K562 (cell line): Measurements from ENCODE around the gene SPATA31A5.
"Not testable (repeated sequence)": the region's sequence is repeated elsewhere in the genome, so short reads cannot be mapped to it uniquely, and the experiment has no call there.

Experiments
- ARNT ChIP-seq, 2 experiments: fragments of 450-650 bp; IDR thresholded peaks; 2 replicates each; pipeline ENCODE4 v1.6.1; 2016; ENCODE audit warnings: mild to moderate bottlenecking in 1 of 2
- DPF2 ChIP-seq: fragments of 450-650 bp; IDR thresholded peaks from 2 replicates; pipeline ENCODE4 v1.6.1; 2016
- GABPB1 ChIP-seq: sonication (generic); formaldehyde crosslinking; IDR thresholded peaks from 2 replicates; pipeline ENCODE4 v1.8.0; 2022; ENCODE audit warnings: mild to moderate bottlenecking, missing genetic modification reagents
- NONO ChIP-seq, 2 experiments: fragments of 200-400 bp in 1 of 2; fragments of 450-650 bp in 1 of 2; formaldehyde crosslinking in 1 of 2; IDR thresholded peaks; 2 replicates each; pipeline ENCODE4 v1.6.1; 2017; ENCODE audit warnings: low read depth in 2 of 2, mild to moderate bottlenecking in 2 of 2, moderate library complexity in 2 of 2, low read length in 1 of 2
- TBL1XR1 ChIP-seq, 2 experiments: IDR thresholded peaks; 2 replicates each; pipeline ENCODE4 v1.6.1; 2012; ENCODE audit warnings: improper control_type of control experiment in 2 of 2, low read length in 2 of 2, mild to moderate bottlenecking in 1 of 2
- ZNF316 ChIP-seq: fragments of 450-650 bp; IDR thresholded peaks from 2 replicates; pipeline ENCODE4 v1.6.1; 2016
- TF ChIP-seq, protein P1 (sequence below), 3 experiments: IDR thresholded peaks in 2 of 3; conservative IDR thresholded peaks in 1 of 3; 2 replicates each; pipeline ENCODE4 v1.5.1; 2011 to 2012; ENCODE audit warnings: low read length in 3 of 3, mild to moderate bottlenecking in 3 of 3, control low read depth in 2 of 3, improper control_type of control experiment in 1 of 3, inconsistent platforms in 1 of 3, low read depth in 1 of 3, mixed read lengths in 1 of 3, moderate library complexity in 1 of 3; ENCODE audit not compliant: insufficient read depth in 2 of 3
- TF ChIP-seq, protein P2 (sequence below): fragments of 450-650 bp; IDR thresholded peaks from 2 replicates; pipeline ENCODE4 v1.6.1; 2017; ENCODE audit warnings: antibody characterized with exemption, mild to moderate bottlenecking
- TF ChIP-seq, protein P3 (sequence below): fragments of 200-600 bp; sonication (generic); IDR thresholded peaks from one replicate; pipeline ENCODE4 v1.6.1; 2012; ENCODE audit warnings: mild to moderate bottlenecking, low read depth, low read length, inconsistent platforms
- TF ChIP-seq, protein P4 (sequence below): fragments of 450-650 bp; formaldehyde crosslinking; IDR thresholded peaks from 2 replicates; pipeline ENCODE4 v1.4.0; 2022; ENCODE audit warnings: missing genetic modification characterization
- TF ChIP-seq, protein P5 (sequence below): sonication (generic); formaldehyde crosslinking; IDR thresholded peaks from 2 replicates; pipeline ENCODE4 v1.8.1; 2022; ENCODE audit warnings: missing genetic modification reagents

DNA sequence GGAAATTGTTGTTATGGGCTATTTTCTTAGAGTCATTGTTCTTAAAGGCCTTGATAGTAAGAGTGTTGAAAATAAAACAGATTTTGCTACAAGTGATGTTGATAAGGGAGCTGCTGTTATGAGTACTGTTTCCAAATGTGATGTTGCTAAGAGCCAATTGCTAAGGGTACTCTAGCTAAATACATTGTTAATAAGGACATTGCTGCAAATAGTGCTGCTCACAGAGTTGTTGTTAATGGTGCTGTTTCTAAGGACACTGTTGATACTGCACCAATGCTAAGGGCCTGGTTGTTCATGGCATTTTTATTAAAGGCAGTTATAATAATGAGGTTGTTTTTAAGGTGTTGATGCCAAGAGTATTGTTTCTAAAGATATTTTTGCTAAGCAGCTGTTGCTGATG, 52.2 kb downstream of the SPATA31A5 start:
- not testable (repeated sequence) for TF ChIP-seq ZNF316; NONO (IDR thresholded peaks at IDR 0.05; ENCODE audit: low read depth in 2 of 2, low read length in 1 of 2); GABPB1; DPF2; ARNT (IDR thresholded peaks at IDR 0.05); TBL1XR1 (IDR thresholded peaks at IDR 0.05; ENCODE audit: low read length in 2 of 2)
- TF ChIP-seq, protein P1, sequence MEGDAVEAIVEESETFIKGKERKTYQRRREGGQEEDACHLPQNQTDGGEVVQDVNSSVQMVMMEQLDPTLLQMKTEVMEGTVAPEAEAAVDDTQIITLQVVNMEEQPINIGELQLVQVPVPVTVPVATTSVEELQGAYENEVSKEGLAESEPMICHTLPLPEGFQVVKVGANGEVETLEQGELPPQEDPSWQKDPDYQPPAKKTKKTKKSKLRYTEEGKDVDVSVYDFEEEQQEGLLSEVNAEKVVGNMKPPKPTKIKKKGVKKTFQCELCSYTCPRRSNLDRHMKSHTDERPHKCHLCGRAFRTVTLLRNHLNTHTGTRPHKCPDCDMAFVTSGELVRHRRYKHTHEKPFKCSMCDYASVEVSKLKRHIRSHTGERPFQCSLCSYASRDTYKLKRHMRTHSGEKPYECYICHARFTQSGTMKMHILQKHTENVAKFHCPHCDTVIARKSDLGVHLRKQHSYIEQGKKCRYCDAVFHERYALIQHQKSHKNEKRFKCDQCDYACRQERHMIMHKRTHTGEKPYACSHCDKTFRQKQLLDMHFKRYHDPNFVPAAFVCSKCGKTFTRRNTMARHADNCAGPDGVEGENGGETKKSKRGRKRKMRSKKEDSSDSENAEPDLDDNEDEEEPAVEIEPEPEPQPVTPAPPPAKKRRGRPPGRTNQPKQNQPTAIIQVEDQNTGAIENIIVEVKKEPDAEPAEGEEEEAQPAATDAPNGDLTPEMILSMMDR (IDR thresholded peaks at IDR 0.05 in 2 of 3, conservative IDR thresholded peaks at IDR 0.05 in 1 of 3; ENCODE audit: insufficient read depth in 2 of 3, low read depth in 1 of 3, low read length in 3 of 3): not testable (repeated sequence)
- TF ChIP-seq, protein P2, sequence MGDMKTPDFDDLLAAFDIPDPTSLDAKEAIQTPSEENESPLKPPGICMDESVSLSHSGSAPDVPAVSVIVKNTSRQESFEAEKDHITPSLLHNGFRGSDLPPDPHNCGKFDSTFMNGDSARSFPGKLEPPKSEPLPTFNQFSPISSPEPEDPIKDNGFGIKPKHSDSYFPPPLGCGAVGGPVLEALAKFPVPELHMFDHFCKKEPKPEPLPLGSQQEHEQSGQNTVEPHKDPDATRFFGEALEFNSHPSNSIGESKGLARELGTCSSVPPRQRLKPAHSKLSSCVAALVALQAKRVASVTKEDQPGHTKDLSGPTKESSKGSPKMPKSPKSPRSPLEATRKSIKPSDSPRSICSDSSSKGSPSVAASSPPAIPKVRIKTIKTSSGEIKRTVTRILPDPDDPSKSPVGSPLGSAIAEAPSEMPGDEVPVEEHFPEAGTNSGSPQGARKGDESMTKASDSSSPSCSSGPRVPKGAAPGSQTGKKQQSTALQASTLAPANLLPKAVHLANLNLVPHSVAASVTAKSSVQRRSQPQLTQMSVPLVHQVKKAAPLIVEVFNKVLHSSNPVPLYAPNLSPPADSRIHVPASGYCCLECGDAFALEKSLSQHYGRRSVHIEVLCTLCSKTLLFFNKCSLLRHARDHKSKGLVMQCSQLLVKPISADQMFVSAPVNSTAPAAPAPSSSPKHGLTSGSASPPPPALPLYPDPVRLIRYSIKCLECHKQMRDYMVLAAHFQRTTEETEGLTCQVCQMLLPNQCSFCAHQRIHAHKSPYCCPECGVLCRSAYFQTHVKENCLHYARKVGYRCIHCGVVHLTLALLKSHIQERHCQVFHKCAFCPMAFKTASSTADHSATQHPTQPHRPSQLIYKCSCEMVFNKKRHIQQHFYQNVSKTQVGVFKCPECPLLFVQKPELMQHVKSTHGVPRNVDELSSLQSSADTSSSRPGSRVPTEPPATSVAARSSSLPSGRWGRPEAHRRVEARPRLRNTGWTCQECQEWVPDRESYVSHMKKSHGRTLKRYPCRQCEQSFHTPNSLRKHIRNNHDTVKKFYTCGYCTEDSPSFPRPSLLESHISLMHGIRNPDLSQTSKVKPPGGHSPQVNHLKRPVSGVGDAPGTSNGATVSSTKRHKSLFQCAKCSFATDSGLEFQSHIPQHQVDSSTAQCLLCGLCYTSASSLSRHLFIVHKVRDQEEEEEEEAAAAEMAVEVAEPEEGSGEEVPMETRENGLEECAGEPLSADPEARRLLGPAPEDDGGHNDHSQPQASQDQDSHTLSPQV: not testable (repeated sequence)
- TF ChIP-seq, protein P3, sequence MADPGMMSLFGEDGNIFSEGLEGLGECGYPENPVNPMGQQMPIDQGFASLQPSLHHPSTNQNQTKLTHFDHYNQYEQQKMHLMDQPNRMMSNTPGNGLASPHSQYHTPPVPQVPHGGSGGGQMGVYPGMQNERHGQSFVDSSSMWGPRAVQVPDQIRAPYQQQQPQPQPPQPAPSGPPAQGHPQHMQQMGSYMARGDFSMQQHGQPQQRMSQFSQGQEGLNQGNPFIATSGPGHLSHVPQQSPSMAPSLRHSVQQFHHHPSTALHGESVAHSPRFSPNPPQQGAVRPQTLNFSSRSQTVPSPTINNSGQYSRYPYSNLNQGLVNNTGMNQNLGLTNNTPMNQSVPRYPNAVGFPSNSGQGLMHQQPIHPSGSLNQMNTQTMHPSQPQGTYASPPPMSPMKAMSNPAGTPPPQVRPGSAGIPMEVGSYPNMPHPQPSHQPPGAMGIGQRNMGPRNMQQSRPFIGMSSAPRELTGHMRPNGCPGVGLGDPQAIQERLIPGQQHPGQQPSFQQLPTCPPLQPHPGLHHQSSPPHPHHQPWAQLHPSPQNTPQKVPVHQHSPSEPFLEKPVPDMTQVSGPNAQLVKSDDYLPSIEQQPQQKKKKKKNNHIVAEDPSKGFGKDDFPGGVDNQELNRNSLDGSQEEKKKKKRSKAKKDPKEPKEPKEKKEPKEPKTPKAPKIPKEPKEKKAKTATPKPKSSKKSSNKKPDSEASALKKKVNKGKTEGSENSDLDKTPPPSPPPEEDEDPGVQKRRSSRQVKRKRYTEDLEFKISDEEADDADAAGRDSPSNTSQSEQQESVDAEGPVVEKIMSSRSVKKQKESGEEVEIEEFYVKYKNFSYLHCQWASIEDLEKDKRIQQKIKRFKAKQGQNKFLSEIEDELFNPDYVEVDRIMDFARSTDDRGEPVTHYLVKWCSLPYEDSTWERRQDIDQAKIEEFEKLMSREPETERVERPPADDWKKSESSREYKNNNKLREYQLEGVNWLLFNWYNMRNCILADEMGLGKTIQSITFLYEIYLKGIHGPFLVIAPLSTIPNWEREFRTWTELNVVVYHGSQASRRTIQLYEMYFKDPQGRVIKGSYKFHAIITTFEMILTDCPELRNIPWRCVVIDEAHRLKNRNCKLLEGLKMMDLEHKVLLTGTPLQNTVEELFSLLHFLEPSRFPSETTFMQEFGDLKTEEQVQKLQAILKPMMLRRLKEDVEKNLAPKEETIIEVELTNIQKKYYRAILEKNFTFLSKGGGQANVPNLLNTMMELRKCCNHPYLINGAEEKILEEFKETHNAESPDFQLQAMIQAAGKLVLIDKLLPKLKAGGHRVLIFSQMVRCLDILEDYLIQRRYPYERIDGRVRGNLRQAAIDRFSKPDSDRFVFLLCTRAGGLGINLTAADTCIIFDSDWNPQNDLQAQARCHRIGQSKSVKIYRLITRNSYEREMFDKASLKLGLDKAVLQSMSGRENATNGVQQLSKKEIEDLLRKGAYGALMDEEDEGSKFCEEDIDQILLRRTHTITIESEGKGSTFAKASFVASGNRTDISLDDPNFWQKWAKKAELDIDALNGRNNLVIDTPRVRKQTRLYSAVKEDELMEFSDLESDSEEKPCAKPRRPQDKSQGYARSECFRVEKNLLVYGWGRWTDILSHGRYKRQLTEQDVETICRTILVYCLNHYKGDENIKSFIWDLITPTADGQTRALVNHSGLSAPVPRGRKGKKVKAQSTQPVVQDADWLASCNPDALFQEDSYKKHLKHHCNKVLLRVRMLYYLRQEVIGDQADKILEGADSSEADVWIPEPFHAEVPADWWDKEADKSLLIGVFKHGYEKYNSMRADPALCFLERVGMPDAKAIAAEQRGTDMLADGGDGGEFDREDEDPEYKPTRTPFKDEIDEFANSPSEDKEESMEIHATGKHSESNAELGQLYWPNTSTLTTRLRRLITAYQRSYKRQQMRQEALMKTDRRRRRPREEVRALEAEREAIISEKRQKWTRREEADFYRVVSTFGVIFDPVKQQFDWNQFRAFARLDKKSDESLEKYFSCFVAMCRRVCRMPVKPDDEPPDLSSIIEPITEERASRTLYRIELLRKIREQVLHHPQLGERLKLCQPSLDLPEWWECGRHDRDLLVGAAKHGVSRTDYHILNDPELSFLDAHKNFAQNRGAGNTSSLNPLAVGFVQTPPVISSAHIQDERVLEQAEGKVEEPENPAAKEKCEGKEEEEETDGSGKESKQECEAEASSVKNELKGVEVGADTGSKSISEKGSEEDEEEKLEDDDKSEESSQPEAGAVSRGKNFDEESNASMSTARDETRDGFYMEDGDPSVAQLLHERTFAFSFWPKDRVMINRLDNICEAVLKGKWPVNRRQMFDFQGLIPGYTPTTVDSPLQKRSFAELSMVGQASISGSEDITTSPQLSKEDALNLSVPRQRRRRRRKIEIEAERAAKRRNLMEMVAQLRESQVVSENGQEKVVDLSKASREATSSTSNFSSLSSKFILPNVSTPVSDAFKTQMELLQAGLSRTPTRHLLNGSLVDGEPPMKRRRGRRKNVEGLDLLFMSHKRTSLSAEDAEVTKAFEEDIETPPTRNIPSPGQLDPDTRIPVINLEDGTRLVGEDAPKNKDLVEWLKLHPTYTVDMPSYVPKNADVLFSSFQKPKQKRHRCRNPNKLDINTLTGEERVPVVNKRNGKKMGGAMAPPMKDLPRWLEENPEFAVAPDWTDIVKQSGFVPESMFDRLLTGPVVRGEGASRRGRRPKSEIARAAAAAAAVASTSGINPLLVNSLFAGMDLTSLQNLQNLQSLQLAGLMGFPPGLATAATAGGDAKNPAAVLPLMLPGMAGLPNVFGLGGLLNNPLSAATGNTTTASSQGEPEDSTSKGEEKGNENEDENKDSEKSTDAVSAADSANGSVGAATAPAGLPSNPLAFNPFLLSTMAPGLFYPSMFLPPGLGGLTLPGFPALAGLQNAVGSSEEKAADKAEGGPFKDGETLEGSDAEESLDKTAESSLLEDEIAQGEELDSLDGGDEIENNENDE: not testable (repeated sequence)
- TF ChIP-seq, protein P4, sequence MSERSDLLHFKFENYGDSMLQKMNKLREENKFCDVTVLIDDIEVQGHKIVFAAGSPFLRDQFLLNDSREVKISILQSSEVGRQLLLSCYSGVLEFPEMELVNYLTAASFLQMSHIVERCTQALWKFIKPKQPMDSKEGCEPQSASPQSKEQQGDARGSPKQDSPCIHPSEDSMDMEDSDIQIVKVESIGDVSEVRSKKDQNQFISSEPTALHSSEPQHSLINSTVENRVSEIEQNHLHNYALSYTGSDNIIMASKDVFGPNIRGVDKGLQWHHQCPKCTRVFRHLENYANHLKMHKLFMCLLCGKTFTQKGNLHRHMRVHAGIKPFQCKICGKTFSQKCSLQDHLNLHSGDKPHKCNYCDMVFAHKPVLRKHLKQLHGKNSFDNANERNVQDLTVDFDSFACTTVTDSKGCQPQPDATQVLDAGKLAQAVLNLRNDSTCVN (CRISPR knock-in tag): not testable (repeated sequence)
- TF ChIP-seq, protein P5, sequence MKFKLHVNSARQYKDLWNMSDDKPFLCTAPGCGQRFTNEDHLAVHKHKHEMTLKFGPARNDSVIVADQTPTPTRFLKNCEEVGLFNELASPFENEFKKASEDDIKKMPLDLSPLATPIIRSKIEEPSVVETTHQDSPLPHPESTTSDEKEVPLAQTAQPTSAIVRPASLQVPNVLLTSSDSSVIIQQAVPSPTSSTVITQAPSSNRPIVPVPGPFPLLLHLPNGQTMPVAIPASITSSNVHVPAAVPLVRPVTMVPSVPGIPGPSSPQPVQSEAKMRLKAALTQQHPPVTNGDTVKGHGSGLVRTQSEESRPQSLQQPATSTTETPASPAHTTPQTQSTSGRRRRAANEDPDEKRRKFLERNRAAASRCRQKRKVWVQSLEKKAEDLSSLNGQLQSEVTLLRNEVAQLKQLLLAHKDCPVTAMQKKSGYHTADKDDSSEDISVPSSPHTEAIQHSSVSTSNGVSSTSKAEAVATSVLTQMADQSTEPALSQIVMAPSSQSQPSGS (CRISPR knock-in tag): not testable (repeated sequence)
